Measurements from ENCODE around the gene CHST13. TPM values are rescaled to one million over a fixed set of nuclear protein-coding genes. Genes with fewer than 3 reads are reported as not detected.
"Not testable (repeated sequence)": the region's sequence is repeated elsewhere in the genome, so short reads cannot be mapped to it uniquely, and the experiment has no call there.

Gene CHST13
- total RNA-seq, 1 donor from 2014 or later = 0.45 TPM

- no peak for DNase-seq
- peak; percentile 85 for ATAC-seq
- intact Hi-C loops (cut with micrococcal nuclease) = no loop called here
These were observed 43.9 kb downstream of the CHST13 start for GRCh38 chr3:126567696-126568438.

- intact Hi-C loops (cut with micrococcal nuclease) = no loop called here
These were observed 44.9 kb downstream of the CHST13 start for GRCh38 chr3:126568776-126569342.

GRCh38 chr3:126569390-126569975, 45.5 kb downstream of the CHST13 start:
- DNase-seq (no peak), ATAC-seq (no peak)
- intact Hi-C loops (cut with micrococcal nuclease) = no loop called here

More at GRCh38 chr3:126568776-126569342, 44.9 kb downstream of the CHST13 start:
- DNase-seq (no peak), ATAC-seq (no peak)

GRCh38 chr3:126570103-126570541, 46.2 kb downstream of the CHST13 start:
- no peak for ATAC-seq
- intact Hi-C loops (cut with micrococcal nuclease) = no loop called here

GRCh38 chr3:126571078-126571477, 47.1 kb downstream of the CHST13 start:
- ATAC-seq = no peak
- intact Hi-C loops (cut with micrococcal nuclease) = no loop called here
- no peak for DNase-seq

More at GRCh38 chr3:126570103-126570541, 46.2 kb downstream of the CHST13 start:
- no peak for DNase-seq

GRCh38 chr3:126573492-126574117, 49.6 kb downstream of the CHST13 start:
- DNase-seq = no peak
- intact Hi-C loops (cut with micrococcal nuclease) = no loop called here

GRCh38 chr3:126577261-126577660, 53.3 kb downstream of the CHST13 start:
- DNase-seq = no peak
- no peak for ATAC-seq
- intact Hi-C loops (cut with micrococcal nuclease) = no loop called here

More at GRCh38 chr3:126573492-126574117, 49.6 kb downstream of the CHST13 start:
- peak; percentile 40 for ATAC-seq

- intact Hi-C loops (cut with micrococcal nuclease) = no loop called here
- no peak for DNase-seq
- no peak for ATAC-seq
These were observed 54.7 kb downstream of the CHST13 start for GRCh38 chr3:126578702-126579101.

GRCh38 chr3:126580746-126581145, 56.8 kb downstream of the CHST13 start:
- intact Hi-C loops (cut with micrococcal nuclease) = no loop called here
- DNase-seq (no peak), ATAC-seq (no peak)

- ATAC-seq = no peak
- no peak for DNase-seq
- intact Hi-C loops (cut with micrococcal nuclease) = no loop called here
These were observed 57.6 kb downstream of the CHST13 start for GRCh38 chr3:126581569-126581968.

- intact Hi-C loops (cut with micrococcal nuclease) = no loop called here
- no peak for ATAC-seq
- DNase-seq = no peak
These were observed 58.4 kb downstream of the CHST13 start for GRCh38 chr3:126582311-126582710.

- DNase-seq; ATAC-seq; intact Hi-C loops (cut with micrococcal nuclease): not testable (repeated sequence)
These were observed 67.6 kb downstream of the CHST13 start for GRCh38 chr3:126591515-126591914.

Other genes starting within 250 kb of the CHST13 start
- 28.5 TPM for gene KLF15, start 166.7 kb upstream of the CHST13 start, total RNA-seq
- not detected for gene CFAP100, start 129.2 kb upstream of the CHST13 start, total RNA-seq
- 17.9 TPM for gene ZXDC, start 48.3 kb upstream of the CHST13 start, total RNA-seq
- gene UROC1, start 6.4 kb upstream of the CHST13 start, total RNA-seq = not detected
- not detected for gene C3orf22, start 34.8 kb downstream of the CHST13 start, total RNA-seq
- gene TXNRD3, start 131.0 kb downstream of the CHST13 start, total RNA-seq = 5.0 TPM
- gene CHCHD6, start 180.1 kb downstream of the CHST13 start, total RNA-seq = 10.1 TPM